Hepatocyte (in vitro differentiated cells): Measurements from ENCODE around the gene SPPL2C. TPM values are rescaled to one million over a fixed set of nuclear protein-coding genes. Genes with fewer than 3 reads are reported as not detected.

Experiments
- DNase-seq: peaks from one replicate; pipeline ENCODE4 v3.0.0-alpha.2; 2016; ENCODE audit warnings: low spot score
- H2AFZ ChIP-seq: fragments of 200-600 bp; sonication (generic); 2 replicates; pipeline ENCODE4 v1.6.0; 2016; ENCODE audit warnings: antibody characterized with exemption, mild to moderate bottlenecking
- H3K27ac ChIP-seq: fragments of 200-600 bp; sonication (generic); 2 replicates; pipeline ENCODE4 v1.5.1; 2016; ENCODE audit warnings: mild to moderate bottlenecking
- H3K27me3 ChIP-seq: fragments of 200-600 bp; sonication (generic); 2 replicates; pipeline ENCODE4 v1.6.1; 2016
- H3K36me3 ChIP-seq: fragments of 200-600 bp; sonication (generic); replicated peaks from 2 replicates; pipeline ENCODE4 v1.5.1; 2016; ENCODE audit warnings: low read depth; ENCODE audit not compliant: insufficient read depth
- H3K4me1 ChIP-seq: fragments of 200-600 bp; sonication (generic); 2 replicates; pipeline ENCODE4 v1.5.1; 2016; ENCODE audit warnings: mild to moderate bottlenecking, moderate library complexity; ENCODE audit not compliant: insufficient read depth
- H3K4me2 ChIP-seq: fragments of 200-600 bp; sonication (generic); 2 replicates; pipeline ENCODE4 v1.6.0; 2016
- H3K4me3 ChIP-seq: fragments of 200-600 bp; sonication (generic); 2 replicates; pipeline ENCODE4 v1.5.1; 2016; ENCODE audit warnings: mild to moderate bottlenecking
- H3K79me2 ChIP-seq: fragments of 200-600 bp; sonication (generic); 2 replicates; pipeline ENCODE4 v1.6.0; 2017; ENCODE audit warnings: mild to moderate bottlenecking
- H3K9me2 ChIP-seq: fragments of 200-600 bp; sonication (generic); replicated peaks from 2 replicates; pipeline ENCODE4 v1.6.0; 2017; ENCODE audit warnings: mild to moderate bottlenecking; ENCODE audit not compliant: insufficient read depth
- H3K9me3 ChIP-seq: fragments of 200-600 bp; sonication (generic); 2 replicates; pipeline ENCODE4 v1.5.1; 2016; ENCODE audit warnings: low read depth, mild to moderate bottlenecking
- H4K20me1 ChIP-seq: fragments of 200-600 bp; sonication (generic); 2 replicates; pipeline ENCODE4 v1.6.0; 2016; ENCODE audit warnings: mild to moderate bottlenecking; ENCODE audit not compliant: insufficient read depth, poor library complexity, severe bottlenecking
- EZH2 ChIP-seq: fragments of 200-600 bp; sonication (generic); IDR thresholded peaks from 2 replicates; pipeline ENCODE4 v1.6.1; 2016; ENCODE audit warnings: antibody characterized with exemption, mild to moderate bottlenecking, borderline replicate concordance
- EZH2phosphoT487 ChIP-seq: fragments of 200-600 bp; sonication (generic); IDR thresholded peaks from one replicate; pipeline ENCODE4 v1.6.1; 2018; ENCODE audit warnings: antibody characterized with exemption, mild to moderate bottlenecking, low read depth, moderate library complexity; ENCODE audit not compliant: unreplicated experiment, severe bottlenecking
- WGBS: methylation state at CpG from one replicate; pipeline ENCODE4 v1.1.6; 2016; ENCODE audit warnings: low lambda C conversion rate; ENCODE audit errors: missing lambda C conversion rate; 5-methylcytosine and 5-hydroxymethylcytosine counted together
- polyA plus RNA-seq: library from polyadenylated mRNA; unstranded; fragments of >200 nt; fragmentation: Nextera tagmentation; extraction: Ambion mirVana; gene quantifications from 2 replicates; pipeline ENCODE4 v1.2.1, GENCODE V29; 2016
- total RNA-seq: library from RNA; depleted of rRNA; stranded (reverse); fragments of >200 nt; gene quantifications from 2 replicates; pipeline ENCODE4 v1.2.3, GENCODE V29; 2014
- TF ChIP-seq, protein P1 (sequence below): fragments of 200-600 bp; sonication (generic); IDR thresholded peaks from 2 replicates; pipeline ENCODE4 v1.5.1; 2016; ENCODE audit warnings: antibody characterized with exemption, mild to moderate bottlenecking; ENCODE audit not compliant: poor library complexity

SPPL2C gene
- total and polyA plus RNA-seq, 2 experiments from 2014 or later, result not detected

GRCh38 chr17:45837603-45838002 lies 7.1 kb upstream of the SPPL2C start:
- Histone ChIP-seq H3K36me3 (no peaks in the 10 kb centered on the region), H3K4me2 (no peak overlapping the region), H3K27ac (no peak overlapping the region), H3K4me1 (no peaks in the 10 kb centered on the region), H3K9me2 (no peaks in the 10 kb centered on the region), H3K79me2 (no peaks in the 10 kb centered on the region), H3K27me3 (no peaks in the 10 kb centered on the region), H3K4me3 (no peak overlapping the region), H3K9me3 (no peaks in the 10 kb centered on the region), H4K20me1 (no peaks in the 10 kb centered on the region), H2AFZ (no peak overlapping the region)
- TF ChIP-seq EZH2phosphoT487, result no peak
- TF ChIP-seq, protein P1, sequence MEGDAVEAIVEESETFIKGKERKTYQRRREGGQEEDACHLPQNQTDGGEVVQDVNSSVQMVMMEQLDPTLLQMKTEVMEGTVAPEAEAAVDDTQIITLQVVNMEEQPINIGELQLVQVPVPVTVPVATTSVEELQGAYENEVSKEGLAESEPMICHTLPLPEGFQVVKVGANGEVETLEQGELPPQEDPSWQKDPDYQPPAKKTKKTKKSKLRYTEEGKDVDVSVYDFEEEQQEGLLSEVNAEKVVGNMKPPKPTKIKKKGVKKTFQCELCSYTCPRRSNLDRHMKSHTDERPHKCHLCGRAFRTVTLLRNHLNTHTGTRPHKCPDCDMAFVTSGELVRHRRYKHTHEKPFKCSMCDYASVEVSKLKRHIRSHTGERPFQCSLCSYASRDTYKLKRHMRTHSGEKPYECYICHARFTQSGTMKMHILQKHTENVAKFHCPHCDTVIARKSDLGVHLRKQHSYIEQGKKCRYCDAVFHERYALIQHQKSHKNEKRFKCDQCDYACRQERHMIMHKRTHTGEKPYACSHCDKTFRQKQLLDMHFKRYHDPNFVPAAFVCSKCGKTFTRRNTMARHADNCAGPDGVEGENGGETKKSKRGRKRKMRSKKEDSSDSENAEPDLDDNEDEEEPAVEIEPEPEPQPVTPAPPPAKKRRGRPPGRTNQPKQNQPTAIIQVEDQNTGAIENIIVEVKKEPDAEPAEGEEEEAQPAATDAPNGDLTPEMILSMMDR, result no peak
- no peak for TF ChIP-seq EZH2
- no peak for DNase-seq
- 80% methylated on average over 9 of the region's 9 CpGs for WGBS

GRCh38 chr17:45838751-45839295 lies 5.9 kb upstream of the SPPL2C start:
- Histone ChIP-seq H3K27ac (no peak overlapping the region), H3K9me3 (no peaks in the 10 kb centered on the region), H3K4me2 (no peak overlapping the region), H3K36me3 (no peaks in the 10 kb centered on the region), H3K4me1 (no peaks in the 10 kb centered on the region), H3K79me2 (no peaks in the 10 kb centered on the region), H3K4me3 (no peak overlapping the region), H3K27me3 (no peaks in the 10 kb centered on the region), H2AFZ (no peak overlapping the region), H4K20me1 (no peaks in the 10 kb centered on the region), H3K9me2 (no peaks in the 10 kb centered on the region)
- 86% methylated on average over 8 of the region's 8 CpGs for WGBS
- TF ChIP-seq EZH2phosphoT487, result no peak
- no peak for DNase-seq

DNA sequence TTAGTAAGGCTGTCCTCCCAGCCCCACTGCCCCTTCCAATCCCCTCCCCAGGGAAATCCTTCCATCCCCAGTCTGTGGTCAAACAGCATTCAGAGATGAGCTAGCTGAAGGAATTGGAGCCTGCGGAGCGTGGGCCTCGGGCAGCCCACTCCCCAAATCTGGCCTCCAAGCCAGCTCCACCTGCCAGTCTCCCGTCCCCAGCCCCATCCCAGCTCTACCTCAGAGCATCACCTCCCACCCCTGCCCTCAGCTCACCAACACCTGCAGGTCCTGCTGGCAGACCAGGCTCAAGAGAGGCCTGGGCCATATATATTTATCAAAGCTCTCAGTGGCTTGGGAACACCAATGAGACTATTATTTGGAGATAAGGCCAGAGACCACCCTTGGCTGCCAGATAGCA lies 5.2 kb upstream of the SPPL2C start:
- TF ChIP-seq EZH2 (no peak), EZH2phosphoT487 (no peak)
- TF ChIP-seq, protein P1, result no peak
- no peaks in the 10 kb centered on the region for H3K27me3 ChIP-seq
- H4K20me1 ChIP-seq, result no peaks in the 10 kb centered on the region
- H3K79me2 ChIP-seq, result no peaks in the 10 kb centered on the region
- no peak overlapping the region for H3K4me2 ChIP-seq
- no peak overlapping the region for H2AFZ ChIP-seq
- H3K4me3 ChIP-seq, result no peak overlapping the region
- H3K27ac ChIP-seq, result no peak overlapping the region
- no peak for DNase-seq
- H3K9me3 ChIP-seq, result no peaks in the 10 kb centered on the region
- no peaks in the 10 kb centered on the region for H3K4me1 ChIP-seq
- no peaks in the 10 kb centered on the region for H3K36me3 ChIP-seq
- WGBS, result 77% methylated on average over 4 of the region's 4 CpGs
- H3K9me2 ChIP-seq, result no peaks in the 10 kb centered on the region

GRCh38 chr17:45841186-45841585 lies 3.5 kb upstream of the SPPL2C start:
- Histone ChIP-seq H3K27ac (no peak overlapping the region), H3K79me2 (no peaks in the 10 kb centered on the region), H3K4me3 (no peak overlapping the region), H2AFZ (no peak overlapping the region), H3K9me2 (no peaks in the 10 kb centered on the region), H3K4me2 (no peak overlapping the region), H3K4me1 (no peaks in the 10 kb centered on the region), H3K36me3 (no peaks in the 10 kb centered on the region), H4K20me1 (no peaks in the 10 kb centered on the region), H3K27me3 (no peaks in the 10 kb centered on the region), H3K9me3 (no peaks in the 10 kb centered on the region)
- TF ChIP-seq EZH2phosphoT487 (no peak), EZH2 (no peak)
- TF ChIP-seq, protein P1, result no peak
- DNase-seq, result no peak
- WGBS, result 66% methylated on average over 9 of the region's 9 CpGs
